Activated T-cell treated with anti-CD3 and anti-CD28 coated beads, Interleukin-2, amount 50 U/mL, for 72 hours (primary cell): ENCODE measurements around the gene HTT. TPM values are rescaled to one million over a fixed set of nuclear protein-coding genes. Genes with fewer than 3 reads are reported as not detected.
A peak's percentile ranks its signal among the peaks of the same experiment; 100 is the strongest.

Source experiments
- ATAC-seq, 2 donors: fragments of 150-1000 bp; cut with Tn5 transposase; replicated peaks in 1 of 2; 2 replicates each; pipeline ENCODE4 v1.10.0; 2021; ENCODE audit warnings: moderate library complexity in 2 of 2, mild to moderate bottlenecking in 1 of 2
- DNase-seq, 2 donors: peaks; one replicate each; pipeline ENCODE4 v3.0.0; 2021 to 2022; ENCODE audit warnings: mixed read lengths in 1 of 2
- H3K27ac Mint-ChIP-seq: one replicate; pipeline ENCODE4 v1.8.0; 2022; ENCODE audit warnings: mild to moderate bottlenecking, moderate library complexity, mixed read lengths
- H3K27me3 Mint-ChIP-seq: one replicate; pipeline ENCODE4 v1.8.0; 2022; ENCODE audit warnings: low read depth, mixed read lengths
- H3K36me3 Mint-ChIP-seq, 2 donors: one replicate each; pipeline ENCODE4 v1.8.0; 2022; ENCODE audit warnings: mixed read lengths in 2 of 2, mild to moderate bottlenecking in 1 of 2; ENCODE audit not compliant: insufficient read depth in 2 of 2
- H3K4me1 Mint-ChIP-seq: one replicate; pipeline ENCODE4 v1.8.0; 2022; ENCODE audit warnings: low read depth, mixed read lengths
- H3K4me3 Mint-ChIP-seq, 2 donors: one replicate each; pipeline ENCODE4 v1.8.0; 2022; ENCODE audit warnings: mild to moderate bottlenecking in 2 of 2, mixed read lengths in 2 of 2, moderate library complexity in 2 of 2
- H3K9me3 Mint-ChIP-seq, 2 donors: one replicate each; pipeline ENCODE4 v1.8.0; 2022; ENCODE audit warnings: mixed read lengths in 2 of 2
- total RNA-seq, 2 donors: library from RNA; stranded (reverse); gene quantifications; one replicate each; pipeline ENCODE4 v1.2.3, GENCODE V29; 2022

HTT gene
- total RNA-seq, 2 donors from 2014 or later = 88.0 to 97.9 TPM

DNA sequence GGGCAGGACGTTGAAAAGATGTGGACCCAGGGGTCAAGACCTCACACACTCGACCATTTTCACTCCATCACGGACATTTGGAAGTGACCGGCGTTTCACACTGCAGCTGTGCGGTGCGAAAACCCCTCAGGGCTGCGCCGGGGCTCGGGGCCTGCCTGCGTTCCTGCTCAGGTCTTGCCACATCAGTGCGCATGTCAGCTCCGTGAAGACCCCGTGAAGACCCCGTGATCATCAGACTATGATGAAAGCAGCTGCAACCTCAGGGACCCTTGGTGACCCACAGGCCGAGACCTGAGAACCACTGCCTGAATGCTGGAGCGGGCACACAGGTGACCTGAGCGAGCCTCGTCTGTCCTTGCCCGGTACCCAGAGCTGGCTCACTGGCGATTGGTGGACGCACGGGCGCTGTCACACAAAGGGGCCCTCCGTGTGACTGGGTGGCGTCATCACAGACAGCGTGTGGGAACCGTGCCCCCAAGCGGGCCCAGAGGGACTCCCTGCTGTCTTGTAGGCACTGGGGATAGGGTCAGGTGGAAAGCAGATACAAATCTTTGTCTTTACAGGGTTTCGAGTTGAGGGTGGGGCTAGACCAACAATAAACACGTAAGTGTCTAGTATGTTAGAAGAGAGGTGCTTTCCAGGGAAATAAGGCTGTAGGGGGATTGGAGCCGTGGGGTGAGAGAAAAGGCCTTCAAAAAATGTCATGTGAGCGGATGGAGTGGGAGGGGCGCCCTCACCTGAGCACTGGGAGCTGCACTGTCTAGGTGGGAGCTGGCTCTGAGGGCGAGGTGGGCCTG, 187.1 kb downstream of the HTT start:
- Mint-ChIP-seq H3K4me1 (no peaks in the 10 kb centered on the region), H3K27me3 (no peaks in the 10 kb centered on the region), H3K4me3 (no peak overlapping the region), H3K9me3 (no peaks in the 10 kb centered on the region), H3K27ac (no peak overlapping the region), H3K36me3 (no peaks in the 10 kb centered on the region)
- ATAC-seq (no peak), DNase-seq (no peak)

DNA sequence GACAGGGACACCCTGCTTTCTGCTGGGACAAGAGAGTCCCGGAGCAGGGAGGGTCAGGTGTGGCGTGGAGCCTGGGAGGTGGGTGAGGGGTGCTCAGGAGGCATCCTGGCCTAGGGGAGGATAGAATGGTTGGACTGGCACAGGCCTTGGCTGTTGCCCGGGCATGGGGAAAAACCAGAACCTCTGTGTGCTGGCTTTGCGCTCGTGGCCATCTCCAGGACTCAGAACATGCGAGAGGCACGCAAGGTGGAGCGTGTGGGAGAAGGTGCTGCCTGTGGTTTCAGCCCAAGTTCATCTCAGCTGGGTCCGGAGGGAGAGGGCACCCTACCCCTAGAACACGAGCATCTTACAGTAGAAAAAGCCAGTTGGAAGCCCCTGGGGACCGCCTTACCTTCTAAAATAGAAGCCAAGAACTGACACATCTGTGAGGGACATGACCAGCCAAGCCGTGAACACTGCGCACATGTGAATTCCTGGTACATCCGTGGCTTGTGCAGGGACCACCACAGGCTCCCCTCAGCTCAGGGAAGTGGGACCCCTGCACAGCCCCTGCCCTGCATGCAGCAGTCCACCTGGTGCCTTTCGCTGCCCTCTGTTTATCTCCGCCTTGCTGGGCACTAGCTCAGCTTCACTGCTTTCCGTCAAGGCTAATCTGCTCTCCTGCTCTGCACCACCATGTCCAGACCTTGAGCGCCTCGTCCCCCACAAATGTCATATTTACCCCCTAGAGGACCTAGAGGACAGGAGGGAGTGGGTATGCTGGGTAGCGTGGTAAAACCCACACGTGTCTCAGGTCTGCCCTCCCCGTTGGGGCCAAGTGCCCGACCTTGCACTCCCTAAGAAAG, 187.9 kb downstream of the HTT start:
- no peaks in the 10 kb centered on the region for H3K27me3 Mint-ChIP-seq
- H3K4me3 Mint-ChIP-seq = no peak overlapping the region
- ATAC-seq (peak in 1 of 2 donors; percentile 20), DNase-seq (no peak)
- H3K36me3 Mint-ChIP-seq = no peaks in the 10 kb centered on the region
- no peaks in the 10 kb centered on the region for H3K4me1 Mint-ChIP-seq
- H3K9me3 Mint-ChIP-seq = no peaks in the 10 kb centered on the region
- H3K27ac Mint-ChIP-seq = no peak overlapping the region

DNA sequence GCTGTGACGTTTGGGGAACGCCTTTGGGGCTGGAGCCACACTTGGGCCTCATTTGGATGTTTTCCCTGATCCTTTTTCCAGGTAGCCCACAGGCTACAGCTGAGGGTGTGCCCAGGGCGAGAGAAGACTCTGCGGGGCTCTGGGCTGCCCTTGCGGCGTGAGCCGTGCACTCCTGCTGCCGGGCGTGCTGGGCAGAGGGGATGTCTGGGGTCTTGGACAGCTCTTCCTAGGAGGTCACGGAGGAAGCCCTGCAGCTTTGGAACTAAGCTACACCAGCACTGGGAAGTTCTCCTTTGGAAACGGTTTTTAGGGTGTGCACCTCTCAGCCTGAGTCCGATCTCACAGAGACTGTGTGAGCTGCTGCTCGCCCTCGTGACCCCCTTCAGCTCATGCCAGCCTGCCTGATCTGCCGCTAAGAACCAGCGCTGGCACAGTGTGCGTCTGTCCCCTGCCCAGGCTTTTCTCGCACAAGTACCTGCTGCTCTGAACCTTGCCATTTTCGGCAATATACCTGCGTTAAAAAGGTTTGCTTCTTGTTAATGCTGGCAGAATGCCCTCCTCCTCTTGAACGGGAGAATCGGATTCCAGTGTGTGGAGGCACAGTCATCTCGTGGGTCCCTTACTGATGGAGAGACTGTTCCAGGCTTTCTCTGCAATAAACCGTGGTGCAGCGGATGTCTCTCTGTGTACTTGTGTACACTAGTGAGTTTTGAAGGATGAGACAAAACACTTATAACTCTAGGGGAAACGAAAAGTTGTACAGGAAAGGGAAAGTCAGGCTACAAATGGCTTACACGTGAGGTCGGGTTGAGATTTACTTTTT, 188.8 kb downstream of the HTT start:
- Mint-ChIP-seq H3K36me3 (no peaks in the 10 kb centered on the region), H3K27ac (no peak overlapping the region), H3K4me3 (no peak overlapping the region), H3K9me3 (no peaks in the 10 kb centered on the region), H3K4me1 (no peaks in the 10 kb centered on the region), H3K27me3 (no peaks in the 10 kb centered on the region)
- DNase-seq (no peak), ATAC-seq (no peak)

DNA sequence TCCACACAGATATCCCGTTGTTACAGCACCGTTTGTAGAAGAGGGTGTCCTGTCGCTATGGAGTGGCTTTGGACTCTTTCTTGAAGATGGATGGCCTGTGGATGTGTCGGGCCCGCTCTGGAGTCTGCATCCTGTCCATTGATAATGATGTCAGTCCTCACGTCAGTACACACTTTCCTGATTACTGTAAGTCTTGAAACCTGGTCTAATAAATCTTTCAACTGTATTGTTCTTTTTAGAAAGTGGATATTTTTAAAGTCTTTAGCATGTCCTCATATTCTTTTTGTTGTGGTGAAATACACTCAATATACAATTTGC, 189.4 kb downstream of the HTT start:
- H3K36me3 Mint-ChIP-seq = no peaks in the 10 kb centered on the region
- ATAC-seq (no peak), DNase-seq (no peak)
- H3K27me3 Mint-ChIP-seq = no peaks in the 10 kb centered on the region
- no peaks in the 10 kb centered on the region for H3K9me3 Mint-ChIP-seq
- no peak overlapping the region for H3K4me3 Mint-ChIP-seq
- no peaks in the 10 kb centered on the region for H3K4me1 Mint-ChIP-seq
- H3K27ac Mint-ChIP-seq = no peak overlapping the region

- ATAC-seq (no peak), DNase-seq (no peak)
- no peaks in the 10 kb centered on the region for H3K4me1 Mint-ChIP-seq
- H3K9me3 Mint-ChIP-seq = no peaks in the 10 kb centered on the region
- H3K36me3 Mint-ChIP-seq = no peaks in the 10 kb centered on the region
- H3K4me3 Mint-ChIP-seq = no peak overlapping the region
- no peaks in the 10 kb centered on the region for H3K27me3 Mint-ChIP-seq
- no peak overlapping the region for H3K27ac Mint-ChIP-seq
Measured at GRCh38 chr4:3266076-3266475, 191.6 kb downstream of the HTT start.

GRCh38 chr4:3267576-3268394, 193.3 kb downstream of the HTT start:
- Mint-ChIP-seq H3K36me3 (no peaks in the 10 kb centered on the region), H3K27me3 (no peaks in the 10 kb centered on the region), H3K9me3 (no peaks in the 10 kb centered on the region), H3K27ac (no peak overlapping the region), H3K4me1 (no peaks in the 10 kb centered on the region), H3K4me3 (no peak overlapping the region)
- no peak for ATAC-seq
- no peak for DNase-seq

DNA sequence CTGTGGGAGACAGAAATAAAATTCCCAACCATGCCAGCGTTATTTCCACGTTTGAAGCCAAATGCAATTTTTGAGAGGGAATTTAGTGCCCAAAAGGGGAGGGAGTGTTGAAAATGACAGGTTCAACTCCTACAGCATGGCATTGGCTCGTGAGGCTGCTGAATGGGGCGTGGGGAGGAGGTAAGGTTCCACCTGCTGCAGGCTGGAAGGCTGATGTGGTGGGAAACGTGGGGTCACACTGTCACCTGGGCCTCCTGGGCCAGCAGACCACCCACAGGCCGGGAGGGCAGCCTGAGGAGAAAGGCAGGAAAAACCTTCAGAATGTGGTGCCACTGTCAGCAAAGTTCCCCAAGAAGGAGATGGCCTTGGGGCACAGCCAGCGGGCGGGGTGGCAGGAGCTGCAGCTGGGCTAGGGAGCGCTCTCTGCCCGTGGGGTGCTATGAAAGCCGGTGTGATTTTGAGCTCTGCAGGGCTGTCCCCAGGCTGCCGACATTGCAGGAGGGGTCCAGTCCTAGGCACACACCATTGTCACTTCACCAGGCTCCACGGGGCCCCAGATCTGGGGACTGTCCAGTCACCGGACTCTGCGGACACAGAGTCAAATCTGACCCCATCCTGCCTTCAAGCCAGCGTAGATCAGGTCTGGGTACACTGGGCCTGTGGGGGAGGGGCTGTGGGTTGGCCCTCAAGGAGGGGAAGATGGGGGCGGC, 194.1 kb downstream of the HTT start:
- ATAC-seq (no peak), DNase-seq (no peak)
- H3K4me3 Mint-ChIP-seq = no peak overlapping the region
- no peak overlapping the region for H3K27ac Mint-ChIP-seq
- no peaks in the 10 kb centered on the region for H3K9me3 Mint-ChIP-seq
- no peaks in the 10 kb centered on the region for H3K27me3 Mint-ChIP-seq
- H3K36me3 Mint-ChIP-seq = peaks cover 0 to under 1% of the 10 kb centered on the region in 2 donors
- H3K4me1 Mint-ChIP-seq = peaks cover 4% of the 10 kb centered on the region

DNA sequence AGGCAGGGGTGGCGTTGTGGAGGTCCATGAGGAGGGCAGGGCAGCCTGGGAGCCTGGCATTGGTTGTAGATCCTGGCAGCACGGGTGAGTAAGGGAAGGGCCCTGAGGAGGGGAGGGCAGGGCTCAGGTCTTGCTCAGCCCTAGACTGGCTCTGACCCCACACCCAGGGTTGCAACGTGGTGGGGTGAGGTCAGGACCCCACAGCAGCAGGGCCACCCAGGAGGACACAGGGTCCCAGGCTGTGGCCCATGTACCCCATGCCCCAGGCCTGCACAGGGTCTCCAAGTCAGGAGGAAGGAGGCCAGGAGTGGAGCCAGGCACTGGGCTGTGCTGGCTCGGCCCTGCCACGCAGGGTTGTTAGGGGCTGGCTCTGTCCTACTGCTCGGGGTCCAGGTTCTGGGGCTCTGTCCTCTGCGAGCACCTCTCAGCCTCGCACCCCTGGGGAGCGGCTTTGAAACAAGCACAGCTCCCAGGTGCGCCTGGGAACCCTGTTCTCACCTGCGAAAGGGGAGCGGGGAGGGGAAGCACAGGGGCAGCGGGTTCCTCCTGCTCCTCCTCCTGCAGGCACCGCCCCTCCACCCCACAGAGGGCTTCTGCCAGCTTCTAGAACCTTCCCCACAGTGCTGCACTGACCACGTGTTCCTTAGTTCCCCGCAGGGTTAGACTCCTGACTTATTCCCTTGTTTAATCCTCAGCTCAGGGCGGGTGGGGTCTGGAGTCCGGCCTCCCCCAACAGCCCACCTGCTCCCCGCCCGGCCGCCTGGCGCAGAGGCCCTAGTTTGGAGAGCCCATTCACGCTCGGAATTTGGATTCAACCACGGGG, 194.8 kb downstream of the HTT start:
- H3K27ac Mint-ChIP-seq = no peak overlapping the region
- H3K27me3 Mint-ChIP-seq = no peaks in the 10 kb centered on the region
- ATAC-seq = peak in 1 of 2 donors; percentile 13

DNA sequence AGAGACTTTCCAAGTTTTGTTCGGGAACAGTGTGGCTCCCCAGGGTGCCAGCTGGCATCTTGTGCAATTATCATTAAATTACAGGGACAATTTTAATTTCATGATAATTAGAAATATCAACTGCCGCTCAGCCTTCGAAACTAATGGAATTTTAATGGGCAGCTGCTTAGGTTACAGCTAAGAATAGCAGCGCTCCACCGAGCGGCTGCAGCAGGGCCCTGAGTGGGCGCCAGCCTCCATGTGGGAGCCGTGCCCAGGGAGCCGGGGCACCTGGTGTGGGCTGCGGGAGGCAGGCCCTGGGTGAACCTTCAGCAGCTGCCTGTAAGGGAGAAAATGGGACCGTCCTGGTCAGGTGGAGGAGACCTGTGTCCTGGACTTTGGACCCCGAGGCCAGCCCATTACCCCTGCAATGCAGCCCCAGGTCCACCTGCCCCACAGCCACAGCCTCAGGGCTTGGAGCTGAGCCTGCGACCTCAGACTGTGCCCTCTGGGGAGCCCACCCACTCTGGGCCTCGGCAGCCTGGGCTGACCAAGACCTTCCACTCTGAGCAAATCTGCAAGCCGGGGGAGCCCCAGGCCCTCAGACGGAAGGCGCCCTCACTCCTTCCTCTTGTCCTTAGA, 195.6 kb downstream of the HTT start:
- no peak for DNase-seq
- H3K4me3 Mint-ChIP-seq = no peak overlapping the region
- peaks cover 5% of the 10 kb centered on the region for H3K4me1 Mint-ChIP-seq
- H3K36me3 Mint-ChIP-seq = peaks cover 0 to 1% of the 10 kb centered on the region in 2 donors
- no peak overlapping the region for H3K27ac Mint-ChIP-seq
- H3K27me3 Mint-ChIP-seq = no peaks in the 10 kb centered on the region
- no peaks in the 10 kb centered on the region for H3K9me3 Mint-ChIP-seq
- ATAC-seq = no peak

More for the DNA sequence above, 194.8 kb downstream of the HTT start:
- Mint-ChIP-seq H3K4me3 (no peak overlapping the region), H3K9me3 (no peaks in the 10 kb centered on the region), H3K36me3 (peaks cover 0 to 1% of the 10 kb centered on the region in 2 donors), H3K4me1 (peaks cover 5% of the 10 kb centered on the region)
- DNase-seq = no peak

- H3K4me1 Mint-ChIP-seq = peaks cover 5% of the 10 kb centered on the region
- DNase-seq = no peak
- no peaks in the 10 kb centered on the region for H3K27me3 Mint-ChIP-seq
- H3K36me3 Mint-ChIP-seq = peaks cover 0 to 1% of the 10 kb centered on the region in 2 donors
- no peak for ATAC-seq
- H3K27ac Mint-ChIP-seq = no peak overlapping the region
- H3K4me3 Mint-ChIP-seq = no peak overlapping the region
- no peaks in the 10 kb centered on the region for H3K9me3 Mint-ChIP-seq
Measured at GRCh38 chr4:3271131-3271530, 196.7 kb downstream of the HTT start.

DNA sequence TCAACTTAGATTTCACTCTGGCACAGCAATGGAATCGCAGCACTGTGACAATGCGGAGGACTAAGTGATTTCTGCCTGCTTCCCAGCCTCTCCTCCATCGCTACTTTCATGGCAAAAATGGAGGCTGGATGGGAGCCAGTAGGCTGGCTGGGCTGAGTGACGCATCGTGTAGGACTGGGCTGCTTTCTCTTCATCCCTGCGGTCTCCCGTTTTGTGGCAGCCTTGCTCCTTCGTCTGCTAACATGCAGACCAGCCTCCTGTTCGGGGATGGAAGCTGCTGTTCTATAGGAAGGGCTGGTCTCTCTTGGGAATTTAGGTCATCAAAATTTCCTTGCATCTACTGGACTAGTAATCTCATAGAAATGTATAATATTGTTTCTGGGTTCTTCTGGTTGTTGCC, 202.5 kb downstream of the HTT start:
- Mint-ChIP-seq H3K27ac (no peak overlapping the region), H3K27me3 (peaks cover 6% of the 10 kb centered on the region), H3K9me3 (peaks cover 0 to 4% of the 10 kb centered on the region in 2 donors), H3K4me3 (no peak overlapping the region), H3K4me1 (peaks cover 5% of the 10 kb centered on the region), H3K36me3 (peaks cover 0 to 4% of the 10 kb centered on the region in 2 donors)
- DNase-seq = no peak
- no peak for ATAC-seq
